ENCODE data around the gene CEBPB.

The CEBPB gene

GRCh38 chr20:50231854-50232253, 41.2 kb downstream of the CEBPB start:
- DNase-seq = no peak

- no peak for DNase-seq
Measured at GRCh38 chr20:50232651-50233324, 42.2 kb downstream of the CEBPB start.

GRCh38 chr20:50233325-50234212, 42.9 kb downstream of the CEBPB start:
- DNase-seq = no peak

GRCh38 chr20:50234288-50234687, 43.7 kb downstream of the CEBPB start:
- no peak for DNase-seq

- DNase-seq = no peak
Measured at GRCh38 chr20:50237349-50237748, 46.7 kb downstream of the CEBPB start.

GRCh38 chr20:50238081-50238800, 47.6 kb downstream of the CEBPB start:
- no peak for DNase-seq

GRCh38 chr20:50240092-50240491, 49.5 kb downstream of the CEBPB start:
- no peak for DNase-seq

GRCh38 chr20:50242178-50242514, 51.5 kb downstream of the CEBPB start:
- no peak for DNase-seq
